HG03135 (cell line): Measurements from ENCODE around the gene NTM.
"Not testable (repeated sequence)": the region's sequence is repeated elsewhere in the genome, so short reads cannot be mapped to it uniquely, and the experiment has no call there.

Source experiments
- ATAC-seq: cut with Tn5 transposase; IDR thresholded peaks from one replicate; pipeline ENCODE4 v1.9.1; 2021; ENCODE audit warnings: mild to moderate bottlenecking, moderate library complexity; ENCODE audit not compliant: unreplicated experiment

The NTM gene

DNA sequence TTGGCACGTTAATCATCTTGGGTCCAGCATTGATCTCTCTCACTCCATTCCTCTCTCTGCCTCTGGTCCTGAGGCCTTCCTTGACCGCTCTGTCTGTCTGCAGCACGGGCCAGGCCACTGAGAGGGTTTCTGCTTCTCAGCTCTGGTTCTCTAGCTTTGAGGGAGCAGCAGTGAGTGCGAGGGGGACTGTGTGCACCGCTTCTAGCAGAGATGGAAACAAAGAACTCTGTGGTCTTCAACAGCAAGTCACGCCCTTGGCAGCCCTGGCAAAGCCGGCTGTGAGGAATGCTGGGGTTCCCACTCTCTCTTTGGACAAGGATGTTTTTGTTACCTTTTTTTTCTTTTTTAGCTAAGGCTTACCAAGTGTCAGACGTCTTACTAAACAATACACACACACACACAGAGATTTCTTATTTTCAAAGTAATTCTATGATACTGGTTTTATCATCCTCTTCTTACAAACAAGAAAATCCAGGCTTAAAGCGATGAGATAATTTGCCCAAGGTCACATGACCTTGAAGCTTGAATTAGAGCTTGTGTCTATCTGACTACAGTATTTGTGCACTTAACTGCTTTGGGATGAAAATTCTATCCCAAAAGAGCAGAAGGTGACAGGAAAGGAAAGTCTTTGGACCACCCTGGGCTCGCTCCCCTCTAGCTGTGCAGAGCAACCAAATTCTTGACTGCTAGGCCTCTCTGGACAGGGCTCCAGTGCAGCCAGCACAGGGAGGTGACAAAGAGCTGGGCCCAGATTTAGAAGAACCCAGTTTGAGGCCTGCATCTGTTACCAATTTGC is 293.2 kb downstream of the NTM start:
- ATAC-seq: no peak

DNA sequence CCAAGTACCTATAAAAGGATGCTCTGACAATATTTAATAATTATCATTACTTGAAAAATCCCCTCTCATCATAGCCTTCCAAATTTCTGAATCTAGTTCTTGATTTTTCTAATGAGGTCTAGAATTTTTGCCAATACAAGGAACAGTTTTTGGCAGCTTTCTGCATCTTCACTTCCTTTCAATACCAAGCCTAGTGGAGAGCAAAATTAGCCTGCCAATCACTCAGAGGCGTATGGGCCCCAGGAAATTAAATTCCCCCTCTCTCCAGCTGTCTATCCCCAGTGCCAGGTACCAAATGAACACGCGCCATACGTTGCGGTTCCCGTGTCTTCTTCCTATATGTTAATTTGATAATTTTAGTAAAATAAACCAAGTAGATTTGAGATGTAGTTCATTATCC is 293.9 kb downstream of the NTM start:
- ATAC-seq: no peak

DNA sequence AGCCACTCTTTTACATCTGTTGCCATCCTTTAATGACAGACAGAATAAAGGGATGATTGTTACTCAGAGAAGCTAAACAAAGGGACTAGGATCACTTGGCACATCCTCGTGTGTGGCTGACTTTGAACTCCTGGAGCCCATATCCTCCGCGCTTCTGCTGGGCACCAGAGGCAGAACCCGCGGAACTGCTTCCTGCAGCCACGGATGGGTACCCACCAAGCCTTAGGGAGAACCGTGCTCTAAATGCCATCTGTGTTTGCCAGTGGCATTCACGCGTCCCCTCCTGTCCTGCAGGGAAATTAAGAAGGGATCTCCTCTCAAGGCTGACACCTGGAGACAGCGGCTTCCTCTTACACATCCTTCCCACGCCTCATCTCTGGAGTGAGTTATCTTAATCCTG is 294.4 kb downstream of the NTM start:
- ATAC-seq: no peak

DNA sequence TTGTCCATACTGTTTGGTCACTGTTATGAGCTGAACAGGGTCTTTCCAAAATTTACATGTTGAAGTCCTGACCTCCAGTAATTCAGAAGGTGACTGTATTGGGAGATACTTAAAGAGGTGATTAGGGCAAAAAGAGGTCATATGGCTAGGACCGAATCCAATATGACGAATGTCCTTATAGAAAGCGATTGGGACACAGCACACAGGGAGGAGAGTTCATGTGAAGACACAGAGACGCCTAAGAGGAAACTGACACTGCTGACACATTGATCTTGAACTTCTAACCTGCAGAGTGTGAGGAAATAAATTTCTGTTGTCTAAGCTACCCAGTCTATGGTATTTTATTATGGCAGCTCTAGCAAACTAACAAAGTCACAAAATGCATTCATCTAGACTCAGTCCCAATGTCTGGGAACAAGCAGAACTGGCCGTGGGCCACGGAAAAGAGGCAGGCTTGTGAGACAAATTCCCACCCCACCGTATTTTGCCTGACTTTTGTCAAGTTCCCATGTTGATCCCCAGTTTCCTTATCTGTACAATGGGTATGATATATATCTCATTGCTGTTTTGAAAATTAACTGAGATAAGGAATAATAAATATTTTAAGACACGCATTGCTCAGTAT is 295.0 kb downstream of the NTM start:
- ATAC-seq: no peak

DNA sequence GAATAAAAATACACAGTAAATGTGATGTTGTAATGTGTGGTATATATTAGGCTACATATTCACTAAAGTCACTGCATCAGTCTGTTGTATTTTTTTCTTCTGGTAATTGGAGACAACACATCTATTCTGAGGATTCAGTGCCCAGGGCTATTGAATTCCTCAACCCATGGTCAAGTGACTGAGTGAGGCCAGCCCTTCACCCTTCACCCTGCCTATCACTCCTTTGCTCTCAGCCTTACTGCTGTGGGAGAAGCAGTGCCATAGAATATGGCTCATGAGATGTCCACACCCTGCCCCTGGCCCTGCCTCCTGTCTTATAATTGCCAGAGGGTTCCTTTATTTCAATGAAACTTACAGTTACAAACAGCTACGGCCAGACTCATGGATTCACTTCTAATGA is 295.6 kb downstream of the NTM start:
- ATAC-seq: no peak

DNA sequence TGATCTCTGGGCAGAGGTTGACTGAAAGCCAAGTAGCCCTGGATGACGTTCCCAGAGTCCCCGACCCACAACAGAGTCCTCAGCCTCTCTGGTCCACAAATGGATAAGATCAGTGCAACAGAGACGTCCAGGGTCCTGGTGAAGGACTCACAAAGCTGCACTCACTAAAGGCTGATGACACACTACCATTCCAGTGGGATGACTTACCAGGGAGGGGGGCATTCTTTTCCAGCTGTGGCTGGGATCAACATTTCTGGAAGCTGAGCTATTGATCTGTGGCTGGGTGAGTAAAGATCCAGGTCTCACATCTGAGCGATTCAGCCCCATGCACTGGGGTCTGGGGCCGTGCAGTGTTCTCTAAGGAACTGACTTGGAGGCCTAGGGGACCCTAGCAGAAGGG is 296.2 kb downstream of the NTM start:
- no peak for ATAC-seq

DNA sequence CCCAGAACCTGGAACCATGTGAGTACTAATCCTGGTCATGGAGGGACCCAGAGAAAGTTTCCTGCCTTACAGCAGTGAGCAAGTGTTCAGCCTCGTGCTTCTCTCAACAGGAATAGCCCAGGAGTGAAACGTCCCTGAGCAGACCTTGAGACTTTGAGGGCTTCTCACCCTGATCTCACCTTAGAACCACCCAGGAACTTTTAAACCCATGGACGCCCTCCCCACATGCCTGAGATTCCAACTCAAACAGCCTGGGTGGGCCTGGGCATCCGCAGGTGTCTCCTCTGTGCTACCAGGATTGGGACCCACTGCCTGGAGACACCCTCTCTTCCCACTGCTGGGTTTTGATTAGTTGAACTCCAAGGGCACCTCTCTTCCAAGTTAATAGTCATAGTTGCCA is 297.2 kb downstream of the NTM start:
- ATAC-seq: no peak

DNA sequence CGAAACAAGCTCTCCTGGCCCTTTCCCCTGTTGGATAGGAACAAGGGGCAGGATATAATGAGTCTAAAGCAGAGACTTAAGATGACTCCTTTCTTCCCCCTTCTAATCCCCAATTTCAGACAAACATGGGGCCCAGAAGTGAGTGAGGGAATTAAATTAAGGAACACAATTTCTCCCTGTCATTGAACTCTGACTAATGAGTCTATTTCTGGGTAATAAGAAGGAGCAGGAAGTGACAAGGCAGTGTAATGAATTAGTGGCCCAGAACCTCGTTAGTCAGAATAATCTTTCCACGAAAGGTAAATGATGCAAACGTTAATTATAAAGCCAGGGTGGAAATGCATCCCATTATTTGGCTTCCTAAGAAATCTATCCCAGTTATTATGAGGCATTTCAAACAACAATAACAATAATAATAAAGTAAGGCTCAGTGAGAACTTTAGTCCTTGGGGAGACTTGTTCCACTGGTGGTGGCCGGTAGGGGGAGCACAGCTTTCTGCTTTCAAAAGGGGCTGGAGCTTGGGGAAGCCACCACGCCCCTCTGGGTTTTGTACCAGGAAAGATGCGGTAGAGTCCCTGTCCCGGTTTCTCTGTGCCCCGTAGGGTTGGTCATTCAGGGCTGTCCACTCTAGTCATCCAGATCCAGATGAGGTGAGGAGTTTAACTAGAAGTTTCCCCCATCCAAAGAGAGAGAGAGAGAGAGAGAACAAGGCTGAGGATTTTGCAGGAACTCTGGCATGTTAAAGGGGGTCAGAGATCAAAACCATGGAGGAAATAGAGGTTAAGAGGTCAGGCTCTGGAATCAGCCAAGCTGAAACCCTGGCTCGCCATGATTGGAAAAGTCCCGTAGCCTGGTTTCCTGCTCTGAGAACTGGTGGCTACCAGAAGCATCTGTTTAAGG is 298.3 kb downstream of the NTM start:
- no peak for ATAC-seq

DNA sequence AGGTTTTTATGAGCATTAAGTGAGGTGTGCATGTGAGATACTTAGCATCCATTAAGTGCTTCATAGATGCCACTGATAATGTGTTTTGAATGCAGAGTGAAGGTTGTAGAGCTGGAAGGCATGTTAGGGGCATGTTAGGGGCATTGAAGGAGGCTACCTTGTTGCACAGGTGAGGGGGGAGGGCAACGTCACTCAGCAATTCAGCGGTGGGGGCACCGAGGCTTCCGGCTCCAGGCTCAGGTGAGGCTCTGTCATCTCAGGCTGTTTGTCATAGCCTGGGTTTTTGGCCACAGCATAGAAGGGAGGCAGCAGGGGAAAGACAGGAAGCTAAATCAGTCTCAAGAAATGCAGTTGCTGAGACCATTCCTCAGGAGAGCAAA is 299.0 kb downstream of the NTM start:
- no peak for ATAC-seq

DNA sequence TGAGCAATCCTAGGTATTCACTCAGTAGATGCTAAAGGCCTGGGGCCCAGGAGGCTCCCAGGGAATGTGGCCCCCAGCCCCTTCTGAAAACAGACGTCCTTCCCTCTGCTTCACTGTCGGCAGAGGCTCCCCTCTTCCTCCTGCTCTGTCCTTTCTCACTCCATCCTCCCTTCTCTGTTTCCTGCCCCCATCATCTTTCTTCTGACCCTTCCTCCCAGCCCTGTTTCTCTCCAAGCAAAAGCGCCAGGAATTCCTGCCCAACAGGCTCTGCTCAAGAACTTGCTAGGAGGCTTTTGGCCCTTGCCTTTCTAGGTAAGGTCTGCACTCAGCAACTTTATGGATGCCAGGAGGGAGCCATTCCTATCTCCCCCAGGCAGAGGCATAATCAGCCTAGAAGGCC is 300.5 kb downstream of the NTM start:
- no peak for ATAC-seq

DNA sequence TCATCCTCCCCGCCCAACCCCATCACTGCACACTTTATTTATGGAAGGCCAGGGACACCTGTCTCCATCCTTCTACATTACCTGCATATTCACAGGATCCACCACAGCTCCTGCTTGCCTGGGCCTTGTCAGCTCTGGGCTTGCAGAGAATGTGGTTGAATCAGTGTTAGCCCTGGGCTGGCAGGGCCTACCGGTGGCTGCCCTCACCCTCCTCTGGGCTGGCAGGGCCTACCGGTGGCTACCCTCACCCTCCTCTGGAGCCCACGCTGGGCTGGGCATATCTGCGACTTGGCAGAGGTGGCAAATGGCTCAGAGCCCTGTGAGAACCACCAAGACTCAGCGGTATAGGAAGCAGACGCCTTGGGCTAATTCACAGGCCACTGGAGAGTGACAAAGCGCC is 300.9 kb downstream of the NTM start:
- ATAC-seq: no peak

DNA sequence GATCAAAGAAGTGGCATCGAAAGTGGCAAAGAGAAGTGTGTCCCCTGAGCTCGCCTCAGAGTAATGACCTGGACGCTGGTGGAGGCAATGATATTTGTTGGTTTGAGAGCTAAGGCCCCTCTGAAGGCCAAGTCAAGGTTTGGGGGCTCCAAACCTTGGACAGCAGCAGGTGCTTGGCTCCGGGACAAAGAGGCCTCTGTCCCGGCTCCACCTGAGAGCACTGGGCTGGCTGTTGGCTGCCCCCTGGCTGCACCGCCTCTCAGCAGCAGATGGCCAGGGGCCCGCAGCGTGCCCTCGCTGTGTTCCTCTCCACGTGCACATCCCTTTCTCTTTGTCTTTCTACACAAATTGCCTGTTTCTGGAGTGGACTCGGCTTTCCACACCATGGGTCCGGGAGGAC is 301.3 kb downstream of the NTM start:
- no peak for ATAC-seq

DNA sequence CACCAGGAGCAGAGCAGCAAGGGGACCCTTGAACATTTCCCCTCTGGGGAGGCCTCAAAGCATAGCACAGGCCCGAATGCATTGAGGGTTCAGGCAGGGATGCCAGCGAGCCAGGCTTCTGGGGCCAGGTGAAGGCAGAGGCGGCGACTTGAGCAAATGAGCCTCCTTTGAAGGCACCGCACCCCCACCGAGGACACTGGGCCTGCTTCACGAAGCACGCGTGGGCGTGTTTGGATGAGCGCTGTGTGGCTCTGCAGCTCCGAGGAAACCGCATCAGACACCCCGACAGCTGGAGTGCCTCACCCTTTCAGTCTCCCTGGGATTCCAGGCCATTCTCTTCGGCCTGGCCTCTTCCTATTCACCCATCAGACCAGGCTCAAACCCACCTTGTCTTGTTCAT is 301.8 kb downstream of the NTM start:
- no peak for ATAC-seq

DNA sequence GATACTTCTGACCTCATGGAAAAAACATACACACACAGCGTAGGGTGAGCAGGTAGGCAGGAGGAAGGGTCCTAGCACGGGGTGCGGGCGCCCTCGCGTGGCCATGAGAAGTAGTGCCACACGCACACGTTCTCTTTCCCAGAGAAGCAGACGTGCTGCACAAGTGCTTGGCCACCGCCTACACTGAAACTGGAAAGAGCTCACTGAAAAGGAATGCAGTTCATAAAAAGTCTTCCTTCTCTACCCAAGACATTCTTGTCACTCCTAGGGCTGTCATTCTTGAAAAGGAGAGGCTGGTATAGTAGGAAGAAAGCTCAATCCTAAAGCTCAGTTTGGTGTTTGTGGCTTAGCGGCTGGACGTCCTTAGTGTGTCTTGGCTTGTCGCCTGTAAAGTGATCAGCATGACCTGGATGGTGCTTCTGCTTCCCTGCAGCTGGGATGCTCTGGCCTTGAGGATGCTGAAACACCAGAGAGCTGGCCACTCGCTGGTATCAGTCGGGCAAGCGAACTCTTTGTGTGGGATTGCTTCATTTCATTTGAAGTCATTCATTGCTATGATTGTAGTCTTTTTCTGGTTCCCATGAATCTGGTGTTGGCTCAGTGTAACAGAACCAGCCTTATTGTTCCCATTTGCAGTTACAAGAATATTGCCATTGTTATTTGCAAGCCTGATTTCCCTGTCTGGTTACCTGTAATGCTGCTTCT is 303.8 kb downstream of the NTM start:
- no peak for ATAC-seq

DNA sequence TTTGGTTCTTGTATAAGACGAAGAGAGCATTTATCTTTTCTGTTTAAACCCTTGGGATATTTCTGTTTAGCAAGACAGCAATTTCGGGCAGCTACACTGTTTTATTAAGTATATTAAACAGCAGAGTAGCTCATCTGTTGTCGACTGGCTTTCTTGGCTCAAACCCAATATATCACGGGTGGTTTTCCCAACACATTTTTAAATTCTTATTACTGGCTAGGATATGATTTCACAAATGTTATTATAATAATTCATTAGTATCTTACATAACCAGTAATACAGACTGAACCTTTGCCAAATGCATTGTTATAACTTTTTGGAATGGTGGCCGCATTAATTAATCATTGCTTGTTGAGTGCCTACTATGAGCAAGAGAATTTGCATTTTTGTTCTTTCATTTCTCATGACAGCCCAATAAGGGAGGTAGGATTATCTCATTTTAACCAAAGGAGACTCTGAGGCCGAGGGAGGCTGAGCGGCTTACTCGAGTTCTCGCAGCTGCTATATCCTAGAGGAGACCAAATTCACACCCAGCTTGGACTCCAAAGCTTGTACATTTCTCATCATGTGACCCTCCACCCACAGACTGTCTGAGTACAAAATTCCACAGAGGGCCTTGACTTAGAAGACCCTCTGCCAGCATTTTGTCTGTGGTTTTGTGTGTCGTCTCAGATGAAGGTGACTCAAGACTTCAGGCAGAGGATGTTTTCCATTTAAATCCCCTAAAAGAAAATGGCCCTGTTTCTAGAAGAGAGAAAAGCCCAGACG is 304.9 kb downstream of the NTM start:
- no peak for ATAC-seq

DNA sequence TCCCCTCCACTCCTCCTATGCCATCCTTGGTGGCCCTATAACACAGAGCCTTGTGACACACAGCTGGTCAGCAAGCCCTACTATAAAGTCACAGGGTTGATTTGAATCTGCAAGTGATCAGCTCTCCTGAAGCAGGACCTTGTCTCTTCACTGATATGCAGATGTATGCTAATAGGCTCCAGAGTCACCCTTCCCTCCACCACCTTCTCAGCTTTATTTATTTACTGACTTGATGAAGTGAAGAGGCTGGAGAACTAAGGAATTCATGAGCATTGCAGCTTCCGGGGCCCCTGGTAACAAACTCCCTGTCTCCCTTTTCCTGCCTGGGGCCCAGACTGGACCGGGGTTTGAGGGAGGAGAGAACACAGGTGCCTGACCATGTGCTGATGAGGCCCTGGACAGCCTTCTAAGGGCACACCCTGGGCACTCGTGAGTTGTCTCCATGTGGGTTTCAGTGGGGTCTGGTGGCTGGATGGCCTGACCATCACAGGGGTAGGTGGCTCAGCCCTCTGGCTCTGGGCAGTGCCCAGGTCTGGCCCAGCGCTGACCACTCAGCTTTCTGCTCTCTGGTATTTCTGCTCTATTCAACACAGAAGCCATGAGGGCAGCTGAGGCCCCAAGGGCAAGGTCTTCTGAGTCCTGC is 307.5 kb downstream of the NTM start:
- no peak for ATAC-seq

DNA sequence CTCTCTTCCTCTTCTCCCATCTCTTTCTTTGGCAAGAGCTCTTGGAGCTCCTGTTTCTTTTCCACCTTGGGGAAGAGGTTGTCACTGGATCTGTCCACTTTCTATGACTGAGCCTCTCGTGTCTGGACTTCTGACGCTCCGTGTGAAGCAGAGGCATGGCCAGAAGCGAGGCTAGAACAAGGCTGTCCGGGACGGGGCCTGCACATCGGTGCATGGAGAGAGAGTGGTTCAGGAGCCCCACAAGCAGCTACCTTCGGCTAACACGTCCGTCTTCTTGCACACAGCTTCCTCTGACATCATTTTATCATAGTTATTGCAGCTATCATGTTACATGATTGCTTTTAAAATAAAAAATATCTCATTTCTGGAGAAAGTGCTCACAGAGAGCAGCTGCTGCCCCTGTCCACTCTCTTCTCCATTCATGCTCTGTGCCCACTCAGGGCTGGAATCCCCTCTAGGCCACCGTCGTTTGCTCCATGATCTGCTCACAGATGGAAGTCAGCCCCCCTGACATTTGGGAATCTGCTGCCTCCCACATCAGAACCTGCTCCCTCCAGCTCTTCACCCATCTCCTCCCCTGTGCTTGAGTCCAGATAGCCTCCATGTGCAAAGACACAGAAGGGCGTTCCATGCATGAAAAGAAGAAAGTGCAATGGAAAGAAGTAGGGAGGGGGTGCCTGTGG is 308.4 kb downstream of the NTM start:
- ATAC-seq: no peak

DNA sequence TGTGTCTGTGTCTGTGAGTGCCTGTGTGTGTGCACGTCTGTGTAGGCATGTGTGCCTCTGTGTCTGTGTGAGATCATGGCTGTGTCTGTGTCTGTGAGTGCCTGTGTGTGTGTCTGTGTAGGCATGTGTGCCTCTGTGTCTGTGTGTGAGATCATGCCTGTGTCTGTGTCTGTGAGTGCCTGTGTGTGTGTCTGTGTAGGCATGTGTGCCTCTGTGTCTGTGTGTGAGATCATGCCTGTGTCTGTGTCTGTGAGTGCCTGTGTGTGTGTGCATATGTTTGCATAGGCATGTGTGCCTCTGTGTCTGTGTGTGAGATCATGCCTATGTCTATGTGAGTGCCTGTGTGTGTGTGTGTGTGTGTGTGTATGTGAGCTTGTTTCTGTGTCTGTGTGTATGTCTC is 310.0 kb downstream of the NTM start:
- ATAC-seq: not testable (repeated sequence)

DNA sequence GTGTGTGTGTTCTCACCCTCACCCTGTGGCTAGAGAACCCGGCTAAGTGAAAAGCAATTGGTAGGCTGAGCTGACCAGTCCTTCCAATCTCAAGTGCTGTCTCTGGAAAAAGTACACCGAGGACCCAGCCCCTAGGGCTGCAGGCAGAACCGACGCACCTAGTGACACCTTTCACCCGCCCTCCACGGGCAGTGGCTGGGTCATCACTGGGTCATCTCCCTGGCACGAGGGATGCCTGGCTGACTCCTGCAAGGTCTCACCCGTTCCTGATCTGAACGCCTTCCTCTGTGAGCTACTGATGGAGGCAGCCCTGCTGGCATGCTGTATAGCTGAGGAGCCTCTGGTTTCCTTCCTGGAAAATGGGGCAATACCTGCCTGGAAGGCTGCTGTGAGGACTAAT is 311.5 kb downstream of the NTM start:
- ATAC-seq: no peak
